ENCODE data around the gene EPO.

Gene EPO

GRCh38 chr7:100728196-100728595 is 7.9 kb downstream of the EPO start:
- no peak for TF ChIP-seq CTCF (IDR thresholded peaks at IDR 0.05)

- no peak for TF ChIP-seq CTCF (IDR thresholded peaks at IDR 0.05)
These were observed 10.0 kb downstream of the EPO start for GRCh38 chr7:100730136-100730800.

GRCh38 chr7:100731937-100732636 is 11.8 kb downstream of the EPO start:
- no peak for TF ChIP-seq CTCF (IDR thresholded peaks at IDR 0.05)

- TF ChIP-seq CTCF (IDR thresholded peaks at IDR 0.05): no peak
These were observed 15.5 kb downstream of the EPO start for GRCh38 chr7:100735730-100736129.

- TF ChIP-seq CTCF (IDR thresholded peaks at IDR 0.05): no peak
These were observed 16.4 kb downstream of the EPO start for GRCh38 chr7:100736671-100737070.

- TF ChIP-seq CTCF (IDR thresholded peaks at IDR 0.05): no peak
These were observed 19.7 kb downstream of the EPO start for GRCh38 chr7:100739934-100740333.

GRCh38 chr7:100744605-100745004 is 24.3 kb downstream of the EPO start:
- TF ChIP-seq CTCF (IDR thresholded peaks at IDR 0.05): no peak
